ENCODE results near the gene TMEM63C.

- TF ChIP-seq CTCF (IDR thresholded peaks at IDR 0.05) = no peak
- TF ChIP-seq POLR2AphosphoS5 (IDR thresholded peaks at IDR 0.05) = no peak
These were observed 23.3 kb upstream of the TMEM63C start for GRCh38 chr14:77158175-77158881.
